Activated effector memory CD4-positive, alpha-beta T cell treated with Interleukin-2 at 50 U/mL for 16 hours (primary cell): Measurements from ENCODE around the gene OVOL2.
"Not testable (repeated sequence)": the region's sequence is repeated elsewhere in the genome, so short reads cannot be mapped to it uniquely, and the experiment has no call there.

Experiments used
- DNase-seq: peaks from one replicate; pipeline ENCODE4 v3.0.0-alpha.2; 2020

Gene OVOL2

GRCh38 chr20:18056174-18057100 is 1.3 kb downstream of the OVOL2 start:
- DNase-seq = no peak

- DNase-seq = no peak
These were observed 2.5 kb downstream of the OVOL2 start for GRCh38 chr20:18055261-18055660.

- no peak for DNase-seq
These were observed 4.9 kb downstream of the OVOL2 start for GRCh38 chr20:18052856-18053255.

DNA sequence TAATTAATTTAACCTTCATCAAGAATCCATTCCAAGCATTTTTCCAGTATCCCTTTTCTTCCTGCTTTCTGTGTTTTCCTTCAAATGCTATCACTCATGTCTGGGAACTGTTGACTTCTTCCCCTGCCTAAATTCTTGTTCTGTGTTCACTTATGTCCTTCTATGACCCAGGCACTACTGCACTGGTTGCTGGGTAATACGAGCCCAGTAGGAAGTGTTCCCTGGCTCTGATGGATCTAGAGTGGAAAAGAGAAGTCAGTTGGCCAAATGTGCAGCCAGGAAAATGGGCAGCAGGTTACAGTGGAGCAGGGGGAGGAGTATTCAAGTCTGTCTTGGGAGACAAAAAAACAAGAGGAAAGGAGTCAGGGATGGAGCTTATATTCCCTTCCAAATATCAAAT is 7.1 kb downstream of the OVOL2 start:
- no peak for DNase-seq

DNA sequence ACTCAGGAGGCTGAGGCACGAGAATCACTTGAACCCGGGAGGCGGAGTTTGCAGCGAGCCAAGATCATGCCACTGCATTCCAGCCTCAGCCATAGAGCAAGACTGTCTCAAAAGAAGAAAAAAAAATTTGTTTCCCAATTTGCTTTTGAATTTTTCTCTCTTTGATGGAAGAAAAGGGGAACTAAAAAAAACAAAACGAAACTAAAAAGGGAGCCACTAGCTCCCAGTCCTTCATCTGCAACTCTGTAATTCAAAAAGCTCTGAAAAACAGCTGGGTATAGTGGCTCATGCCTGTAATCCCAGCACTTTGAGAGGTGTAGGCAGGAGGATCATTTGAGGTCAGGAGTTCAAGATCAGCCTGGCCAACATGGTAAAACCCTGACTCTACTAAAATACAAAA is 9.5 kb downstream of the OVOL2 start:
- no peak for DNase-seq

GRCh38 chr20:18046535-18046934 is 11.2 kb downstream of the OVOL2 start:
- DNase-seq = no peak

DNA sequence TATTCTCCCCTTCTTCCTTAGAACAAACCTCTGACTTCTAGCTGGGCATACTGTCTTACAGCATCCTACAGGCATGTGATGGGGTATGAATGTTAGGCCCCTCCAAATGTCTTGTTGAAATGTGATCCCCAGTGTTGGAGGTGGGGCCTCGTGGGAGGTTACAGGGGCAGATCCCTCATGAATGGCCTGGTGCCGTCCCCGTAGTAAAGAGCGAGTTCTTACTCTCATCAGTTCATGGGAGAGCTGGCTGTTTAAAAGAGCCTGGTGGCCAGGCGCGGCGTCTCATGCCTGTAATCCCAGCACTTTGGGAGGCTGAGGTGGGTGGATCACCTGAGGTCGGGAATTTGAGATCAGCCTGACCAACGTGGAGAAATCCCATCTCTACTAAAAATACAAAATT is 15.5 kb downstream of the OVOL2 start:
- no peak for DNase-seq

GRCh38 chr20:18041462-18041861 is 16.3 kb downstream of the OVOL2 start:
- no peak for DNase-seq

GRCh38 chr20:18039063-18039462 is 18.7 kb downstream of the OVOL2 start:
- DNase-seq = no peak

- DNase-seq = no peak
These were observed 23.7 kb downstream of the OVOL2 start for GRCh38 chr20:18034039-18034438.

DNA sequence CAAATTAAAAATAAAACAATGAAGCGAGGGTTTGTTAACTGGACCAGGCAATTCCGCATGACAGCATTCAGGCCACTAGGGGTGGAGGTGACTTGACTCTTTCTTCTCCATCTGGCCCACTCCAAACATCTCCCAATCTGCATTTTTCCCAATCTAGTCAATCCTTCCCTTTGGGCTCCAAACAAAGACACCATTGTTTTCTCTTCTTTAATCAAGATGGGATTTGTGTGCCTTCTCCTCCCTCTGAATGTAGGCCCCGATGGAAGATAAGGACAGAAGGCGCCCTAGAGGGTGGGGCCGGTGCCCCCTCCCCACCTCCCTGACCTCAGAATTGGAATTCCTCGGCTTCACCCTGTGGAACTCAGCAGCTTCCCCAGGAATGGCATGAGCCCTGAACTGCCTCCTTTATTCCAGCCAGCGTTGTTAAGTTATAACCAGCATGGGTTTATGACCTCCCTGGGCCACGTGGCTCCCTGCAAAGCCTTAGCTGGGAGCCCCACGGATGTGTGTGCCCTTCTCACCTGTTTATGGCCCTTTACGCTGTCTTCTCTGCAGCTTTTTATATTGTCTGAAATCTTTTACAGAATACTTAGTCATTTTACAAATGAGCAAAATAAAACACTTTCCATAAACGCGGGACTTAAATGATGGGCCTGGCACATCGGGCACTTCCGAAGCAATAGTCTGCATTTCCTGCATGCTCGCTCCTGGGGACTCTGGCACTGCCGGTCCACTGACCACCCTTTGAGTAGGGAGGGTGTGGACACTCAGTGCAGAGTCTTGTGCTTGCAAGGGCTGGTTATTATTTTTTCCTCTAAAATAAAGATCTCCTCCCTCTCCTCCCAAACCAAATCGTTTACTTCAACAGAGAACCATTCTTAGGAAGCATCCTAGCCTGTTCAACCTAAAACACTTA is 24.5 kb downstream of the OVOL2 start:
- DNase-seq = no peak

DNA sequence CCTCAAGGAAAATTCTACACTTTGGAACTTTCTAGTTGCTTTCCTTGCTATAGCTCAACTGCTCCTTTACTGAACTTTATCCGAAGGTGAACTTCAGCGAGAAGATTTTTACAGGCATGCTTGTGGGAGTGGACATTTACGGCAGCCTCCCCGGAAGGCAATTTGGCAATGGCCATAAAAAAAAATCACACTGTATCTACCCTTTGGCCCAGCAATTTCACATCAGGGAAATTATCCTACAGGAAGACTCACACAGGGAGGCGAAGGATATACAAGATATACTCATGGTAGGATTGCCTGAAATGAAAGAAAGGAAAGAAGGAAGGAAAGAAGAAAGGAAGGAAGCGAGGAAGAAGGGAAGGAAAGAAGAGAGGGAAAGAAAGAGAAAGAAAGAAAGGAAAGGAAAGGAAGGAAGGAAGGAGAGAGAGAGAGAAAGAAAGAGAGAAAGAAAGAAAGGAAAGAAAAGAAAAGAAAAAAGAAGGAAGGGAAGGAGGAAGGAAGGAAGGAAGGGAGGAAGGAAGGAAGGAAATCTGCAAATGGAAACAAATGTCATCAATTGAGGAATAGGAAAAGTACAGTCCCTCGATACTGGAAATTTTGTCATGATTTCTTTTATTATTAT is 25.7 kb downstream of the OVOL2 start:
- no peak for DNase-seq

DNA sequence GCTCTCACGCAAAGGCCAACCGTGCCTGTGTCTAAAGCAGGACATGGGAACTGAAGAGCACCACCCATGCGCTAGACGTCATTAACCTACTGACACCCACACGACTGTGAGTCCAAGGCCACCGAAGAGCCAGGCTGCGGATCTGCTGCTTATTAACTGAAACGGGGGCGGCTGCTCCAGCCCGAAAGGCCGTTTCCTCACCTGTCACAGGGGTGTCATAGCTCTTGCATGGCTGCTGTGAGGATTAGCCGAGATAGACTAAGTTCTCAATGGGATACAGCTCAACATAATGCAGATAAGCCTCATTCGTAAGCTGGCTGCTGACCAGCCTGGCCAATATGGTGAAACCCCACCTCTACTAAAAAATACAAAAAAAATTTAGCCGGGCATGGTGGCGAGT is 26.7 kb downstream of the OVOL2 start:
- DNase-seq = no peak

GRCh38 chr20:18030020-18030419 is 27.7 kb downstream of the OVOL2 start:
- DNase-seq = no peak

GRCh38 chr20:18027011-18027410 is 30.7 kb downstream of the OVOL2 start:
- DNase-seq = not testable (repeated sequence)

- no peak for DNase-seq
These were observed 33.0 kb downstream of the OVOL2 start for GRCh38 chr20:18024606-18025127.

- DNase-seq = no peak
These were observed 36.8 kb downstream of the OVOL2 start for GRCh38 chr20:18020931-18021330.

GRCh38 chr20:18019068-18019467 is 38.6 kb downstream of the OVOL2 start:
- no peak for DNase-seq

DNA sequence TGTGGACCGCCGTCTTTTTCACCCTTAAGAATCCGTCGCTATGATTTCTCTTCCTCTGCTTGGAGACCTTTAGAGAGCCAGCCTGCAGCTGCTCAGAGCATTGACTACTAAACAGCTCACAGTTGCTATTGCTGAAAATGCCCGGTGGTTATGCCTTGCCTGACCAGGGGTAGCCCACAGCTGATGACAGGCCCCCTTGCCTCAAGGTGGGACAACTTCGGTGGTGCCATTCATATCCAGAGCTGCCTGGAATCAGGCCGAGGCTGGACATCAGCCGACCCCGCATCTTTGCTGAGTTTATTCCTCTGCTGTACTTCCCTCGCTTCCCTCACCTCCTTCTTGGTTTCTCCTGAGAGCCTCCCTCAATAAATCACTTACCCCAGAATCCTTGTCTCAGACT is 39.6 kb downstream of the OVOL2 start:
- no peak for DNase-seq

DNA sequence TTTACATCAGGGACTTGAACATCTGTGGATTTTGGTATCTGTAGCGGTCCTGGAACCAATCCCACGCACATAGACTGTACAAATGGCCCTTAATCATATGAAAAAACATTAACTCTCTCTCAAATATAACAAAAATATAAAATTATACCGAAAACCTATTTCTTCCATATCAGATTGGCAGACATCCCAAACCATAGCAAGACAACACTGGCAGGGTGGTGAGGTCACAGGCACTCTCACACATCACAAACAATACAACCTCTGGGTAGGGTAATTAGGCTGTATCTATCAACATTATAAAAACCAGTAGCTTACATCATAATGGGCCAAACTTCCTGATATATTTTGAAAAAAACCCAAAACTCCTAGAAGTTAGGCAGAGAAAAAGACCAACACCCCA is 40.9 kb downstream of the OVOL2 start:
- DNase-seq = no peak

DNA sequence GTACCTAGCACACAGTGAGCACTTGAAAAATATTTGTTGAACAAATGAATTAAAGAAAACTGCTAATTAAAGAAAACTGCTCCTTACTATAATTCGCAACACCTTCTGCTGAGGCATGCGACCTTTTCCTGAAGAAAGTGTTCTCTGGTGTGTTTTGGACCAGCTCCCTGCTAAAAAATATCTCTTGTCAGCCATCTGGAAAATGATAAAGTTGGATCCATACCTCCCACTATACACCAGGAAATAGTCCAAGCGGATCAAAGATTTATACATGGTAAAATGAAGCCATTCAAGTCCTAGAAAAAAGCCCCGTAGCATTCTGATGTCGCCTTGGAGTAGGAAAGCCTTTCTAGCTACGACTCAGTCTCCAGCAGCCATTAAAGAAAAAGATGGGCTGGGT is 43.3 kb downstream of the OVOL2 start:
- no peak for DNase-seq

- DNase-seq = no peak
These were observed 44.8 kb downstream of the OVOL2 start for GRCh38 chr20:18012901-18013300.
